ENCODE data around the gene MYCBP2.
"Not testable (repeated sequence)": the region's sequence is repeated elsewhere in the genome, so short reads cannot be mapped to it uniquely, and the experiment has no call there.

MYCBP2 gene, protein sequence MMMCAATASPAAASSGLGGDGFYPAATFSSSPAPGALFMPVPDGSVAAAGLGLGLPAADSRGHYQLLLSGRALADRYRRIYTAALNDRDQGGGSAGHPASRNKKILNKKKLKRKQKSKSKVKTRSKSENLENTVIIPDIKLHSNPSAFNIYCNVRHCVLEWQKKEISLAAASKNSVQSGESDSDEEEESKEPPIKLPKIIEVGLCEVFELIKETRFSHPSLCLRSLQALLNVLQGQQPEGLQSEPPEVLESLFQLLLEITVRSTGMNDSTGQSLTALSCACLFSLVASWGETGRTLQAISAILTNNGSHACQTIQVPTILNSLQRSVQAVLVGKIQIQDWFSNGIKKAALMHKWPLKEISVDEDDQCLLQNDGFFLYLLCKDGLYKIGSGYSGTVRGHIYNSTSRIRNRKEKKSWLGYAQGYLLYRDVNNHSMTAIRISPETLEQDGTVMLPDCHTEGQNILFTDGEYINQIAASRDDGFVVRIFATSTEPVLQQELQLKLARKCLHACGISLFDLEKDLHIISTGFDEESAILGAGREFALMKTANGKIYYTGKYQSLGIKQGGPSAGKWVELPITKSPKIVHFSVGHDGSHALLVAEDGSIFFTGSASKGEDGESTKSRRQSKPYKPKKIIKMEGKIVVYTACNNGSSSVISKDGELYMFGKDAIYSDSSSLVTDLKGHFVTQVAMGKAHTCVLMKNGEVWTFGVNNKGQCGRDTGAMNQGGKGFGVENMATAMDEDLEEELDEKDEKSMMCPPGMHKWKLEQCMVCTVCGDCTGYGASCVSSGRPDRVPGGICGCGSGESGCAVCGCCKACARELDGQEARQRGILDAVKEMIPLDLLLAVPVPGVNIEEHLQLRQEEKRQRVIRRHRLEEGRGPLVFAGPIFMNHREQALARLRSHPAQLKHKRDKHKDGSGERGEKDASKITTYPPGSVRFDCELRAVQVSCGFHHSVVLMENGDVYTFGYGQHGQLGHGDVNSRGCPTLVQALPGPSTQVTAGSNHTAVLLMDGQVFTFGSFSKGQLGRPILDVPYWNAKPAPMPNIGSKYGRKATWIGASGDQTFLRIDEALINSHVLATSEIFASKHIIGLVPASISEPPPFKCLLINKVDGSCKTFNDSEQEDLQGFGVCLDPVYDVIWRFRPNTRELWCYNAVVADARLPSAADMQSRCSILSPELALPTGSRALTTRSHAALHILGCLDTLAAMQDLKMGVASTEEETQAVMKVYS (N-terminal part only)

DNA sequence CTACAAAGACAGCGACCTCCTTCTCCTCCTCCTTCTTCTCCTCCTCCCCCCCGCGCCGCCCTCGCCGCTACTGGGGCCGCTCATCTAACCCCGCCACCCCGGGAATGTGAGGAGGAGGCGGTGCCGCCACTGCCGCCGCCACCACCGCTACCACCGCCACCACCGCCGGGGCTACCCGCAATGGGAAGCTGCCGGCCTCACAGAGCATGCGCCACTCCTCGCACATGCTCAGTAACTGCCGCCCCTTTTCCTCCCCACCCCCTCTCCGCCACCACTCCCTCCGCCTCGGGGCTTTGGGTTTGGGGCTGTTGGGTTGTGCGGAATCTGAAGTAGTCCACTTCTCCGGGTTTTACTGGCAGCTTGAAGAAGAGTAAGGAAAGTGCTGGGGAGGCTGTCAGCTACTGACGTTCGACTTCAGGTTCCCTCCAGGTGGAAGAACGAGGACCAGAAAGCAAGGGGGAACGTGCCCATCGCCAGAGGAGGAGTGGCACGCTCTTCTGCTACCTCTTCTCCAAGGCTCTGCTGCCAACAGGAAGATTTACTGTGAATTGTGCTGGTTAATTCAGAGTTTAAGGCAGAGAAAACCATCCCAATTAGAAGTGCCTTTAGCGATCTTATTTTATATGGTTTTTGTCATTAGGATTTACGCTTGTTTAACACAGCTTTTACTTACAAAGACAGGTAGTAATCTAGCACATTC, at the start of gene MYCBP2:
Gene MYCBP2, minus strand, starts transcription at position 190 of the 700 bp plus-strand sequence. CDS start 319 bp downstream, outside the sequence.
- DNase-seq: peak; percentile 98

DNA sequence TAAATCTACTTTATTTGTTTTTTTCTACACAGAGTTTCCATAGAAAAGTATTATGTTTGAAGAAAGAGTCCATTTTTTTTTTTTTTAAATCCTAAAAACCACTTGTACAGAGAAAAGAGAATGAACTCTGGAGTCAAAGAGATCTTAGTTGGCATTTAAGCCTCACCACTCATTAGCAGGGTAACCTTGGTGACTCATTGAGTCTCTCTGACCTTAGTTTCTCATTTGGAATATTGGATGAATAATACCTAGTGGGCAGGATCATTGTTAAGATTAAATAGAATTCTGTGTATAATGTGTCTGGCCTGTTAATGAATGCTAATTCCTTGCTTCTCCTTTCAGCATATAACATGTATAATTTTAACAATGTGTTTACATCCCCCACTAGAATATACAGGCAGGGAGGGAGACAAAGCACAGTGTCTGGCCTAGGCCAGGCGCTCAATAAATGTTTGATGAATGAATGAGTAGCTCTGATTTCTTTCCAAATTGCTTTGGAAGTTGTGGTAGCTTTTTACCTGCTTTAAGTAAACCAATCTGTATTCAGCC, 48.7 kb upstream of the MYCBP2 start:
- DNase-seq: no peak

DNA sequence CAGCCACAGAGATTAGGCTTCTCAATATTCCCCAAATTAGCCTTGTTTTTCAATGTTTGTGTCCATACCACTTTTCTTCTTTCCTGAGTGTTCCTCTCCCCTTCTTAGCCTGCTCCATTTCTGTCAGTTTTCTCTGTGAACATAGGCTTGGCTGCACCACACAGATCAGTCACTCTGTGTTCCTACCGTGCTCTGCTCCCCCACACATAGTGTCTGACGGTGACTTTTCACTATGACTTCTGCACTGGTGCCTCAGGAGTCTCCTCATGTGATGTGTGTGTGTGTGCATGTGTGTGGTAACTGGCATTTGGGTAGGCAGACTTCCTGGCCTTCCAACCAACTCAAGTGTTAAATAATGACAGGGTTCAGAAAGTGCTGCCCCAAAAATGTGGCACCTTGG, 47.9 kb upstream of the MYCBP2 start:
- DNase-seq: no peak

DNA sequence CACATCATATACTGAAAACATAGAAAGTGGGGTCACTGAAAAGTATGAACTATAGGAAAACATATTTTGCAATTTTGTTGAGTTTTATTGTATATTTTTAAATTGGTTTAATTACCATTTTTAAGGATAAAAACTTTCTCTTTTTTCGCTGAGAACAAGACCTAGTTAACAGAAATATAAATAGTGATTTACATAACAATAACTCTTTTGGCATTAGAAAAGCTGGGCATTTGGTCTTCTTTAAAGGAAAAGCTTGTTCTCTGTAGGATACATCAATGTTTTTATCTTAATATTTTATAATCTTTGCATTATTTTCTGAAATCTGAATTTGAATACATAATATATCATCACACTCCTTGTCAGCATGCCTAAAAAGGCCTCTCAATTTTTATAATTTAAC, 47.4 kb upstream of the MYCBP2 start:
- DNase-seq: no peak

DNA sequence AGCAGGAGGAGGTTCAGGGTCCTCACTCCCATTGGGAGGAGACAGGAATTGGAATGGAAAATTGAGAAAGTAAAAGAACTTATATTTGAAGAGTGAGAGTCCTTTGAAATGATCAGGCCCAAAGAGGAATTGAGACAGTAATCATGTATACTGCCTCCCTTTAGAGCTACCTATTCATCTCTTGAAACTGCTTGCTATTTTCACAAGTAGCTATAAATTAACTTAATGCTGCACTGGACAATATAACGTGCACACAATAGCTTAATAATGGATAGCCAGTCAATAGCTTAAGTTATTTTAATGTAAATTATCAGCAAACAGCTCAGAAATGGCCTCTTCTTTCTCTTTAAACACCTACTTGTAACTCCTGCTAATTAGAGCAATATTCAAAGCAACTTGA, 46.6 kb upstream of the MYCBP2 start:
- no peak for DNase-seq

DNA sequence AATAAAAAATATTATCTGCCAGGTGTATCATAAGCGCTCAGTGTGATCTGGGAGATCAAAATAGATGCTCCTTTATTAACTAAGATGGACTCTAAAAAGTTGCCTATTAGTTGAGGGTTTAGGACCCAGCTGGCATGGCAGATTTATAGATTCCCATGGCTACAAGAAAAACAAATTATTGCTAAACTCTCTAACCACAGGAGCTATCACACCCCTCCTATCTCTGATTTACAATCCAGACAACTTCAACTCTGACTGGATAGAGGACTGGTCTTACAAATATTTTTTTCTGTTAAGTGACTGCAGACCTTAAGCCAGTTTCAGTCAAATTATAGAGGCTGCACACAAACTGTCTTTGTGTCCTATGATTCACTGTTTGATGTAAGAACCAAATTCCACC, 45.4 kb upstream of the MYCBP2 start:
- DNase-seq: no peak

DNA sequence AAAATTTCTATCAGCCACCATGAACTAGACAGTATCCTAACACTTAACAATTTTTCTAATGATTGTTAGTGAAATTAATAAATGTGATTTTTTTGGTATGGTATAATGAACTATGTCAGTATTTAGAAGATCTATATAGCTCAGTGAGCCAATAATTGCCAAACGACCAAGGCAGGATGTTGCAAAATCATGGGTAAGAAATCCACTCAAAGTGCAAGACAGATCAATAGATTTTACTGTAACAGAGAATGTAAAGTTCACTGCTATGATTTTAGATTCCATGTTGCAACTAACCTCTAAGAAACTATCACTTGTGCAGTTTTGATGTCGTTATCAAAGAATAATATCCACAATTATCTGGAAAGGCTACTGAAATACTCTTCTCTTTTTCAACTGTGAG, 44.0 kb upstream of the MYCBP2 start:
- DNase-seq: no peak

DNA sequence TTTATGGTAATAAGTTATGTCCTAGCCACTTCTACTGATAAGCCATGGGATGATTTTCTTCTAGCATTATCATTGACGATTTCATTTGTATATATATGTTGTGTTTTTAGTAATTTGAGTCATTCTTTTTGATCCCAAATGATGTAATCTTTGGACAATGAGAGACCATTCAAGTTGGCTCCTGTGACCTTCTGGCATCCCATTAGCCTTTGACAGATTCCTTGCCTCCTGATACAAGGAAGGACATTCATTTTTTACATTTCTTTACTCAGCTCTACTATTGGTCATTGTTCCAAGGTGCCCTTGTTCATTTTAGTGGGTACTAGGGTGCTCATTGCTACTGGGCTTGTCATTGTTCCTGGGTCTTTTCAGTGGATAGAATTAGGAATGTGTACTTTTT, 35.3 kb upstream of the MYCBP2 start:
- DNase-seq: no peak

DNA sequence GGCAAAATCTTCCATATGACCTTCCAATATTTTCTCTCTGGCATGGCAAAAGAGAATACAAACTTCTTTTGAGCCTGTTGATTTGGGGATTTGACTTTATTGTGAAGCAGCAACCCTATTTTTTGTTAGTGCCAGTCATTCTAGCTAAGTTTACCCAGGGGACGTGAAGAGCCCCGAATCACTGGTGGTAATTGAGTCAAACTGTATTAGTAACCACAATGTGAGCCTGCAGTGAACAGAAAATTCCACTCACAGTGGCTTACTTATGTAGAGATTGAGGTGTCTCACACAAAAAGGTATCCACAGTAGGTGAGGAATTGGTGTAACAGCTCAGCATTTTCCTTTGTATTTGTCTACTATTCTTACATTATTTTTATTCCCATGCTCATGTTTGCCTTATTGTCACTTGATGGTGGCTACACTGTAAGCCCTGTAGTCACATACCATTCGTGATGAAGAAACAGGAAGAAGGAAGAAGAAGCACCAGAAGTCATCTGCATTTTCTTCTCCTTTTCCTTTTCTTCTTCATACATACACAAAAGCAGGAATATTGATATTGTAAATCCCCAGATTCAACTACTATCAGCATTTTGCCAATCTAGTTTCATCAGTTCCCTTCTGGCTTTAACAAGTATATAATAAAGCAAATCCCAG, 33.3 kb upstream of the MYCBP2 start:
- no peak for DNase-seq

DNA sequence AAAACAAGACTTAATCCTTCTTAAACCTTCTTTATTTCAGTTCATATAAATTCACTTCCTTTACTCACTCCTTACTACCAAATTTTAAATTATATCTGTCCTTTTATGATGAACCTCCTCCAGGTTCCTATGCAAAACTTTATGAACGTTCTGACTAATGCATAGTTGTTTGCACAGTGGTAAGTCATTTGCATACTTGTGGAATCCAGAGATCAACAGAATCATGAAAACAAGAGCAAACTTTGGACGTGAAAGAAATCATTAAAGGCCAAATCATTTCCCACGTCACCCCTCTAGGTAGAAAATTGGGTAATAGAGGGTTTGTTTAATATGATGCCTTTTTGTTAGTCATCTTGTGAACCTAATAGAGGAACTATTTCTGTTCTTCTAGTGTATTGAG, 32.3 kb upstream of the MYCBP2 start:
- no peak for DNase-seq

DNA sequence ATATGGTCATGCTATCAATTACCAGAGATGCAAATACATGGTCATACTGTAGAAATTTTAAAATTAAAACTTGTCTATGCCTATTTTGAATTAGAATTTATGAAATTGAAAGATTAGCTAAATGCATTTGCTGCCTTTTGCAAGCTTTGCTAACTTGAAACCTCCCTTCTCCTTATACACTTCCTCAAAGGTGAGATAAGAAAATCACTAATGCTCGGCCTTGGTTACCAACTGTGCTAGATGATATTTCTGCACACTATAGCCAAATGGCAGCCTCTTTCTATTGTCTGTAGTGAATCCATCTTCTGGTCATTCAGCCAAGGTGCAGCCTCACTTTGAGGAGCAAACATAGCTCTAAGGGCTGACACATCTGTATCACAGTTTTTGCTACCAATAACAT, 31.1 kb upstream of the MYCBP2 start:
- no peak for DNase-seq

DNA sequence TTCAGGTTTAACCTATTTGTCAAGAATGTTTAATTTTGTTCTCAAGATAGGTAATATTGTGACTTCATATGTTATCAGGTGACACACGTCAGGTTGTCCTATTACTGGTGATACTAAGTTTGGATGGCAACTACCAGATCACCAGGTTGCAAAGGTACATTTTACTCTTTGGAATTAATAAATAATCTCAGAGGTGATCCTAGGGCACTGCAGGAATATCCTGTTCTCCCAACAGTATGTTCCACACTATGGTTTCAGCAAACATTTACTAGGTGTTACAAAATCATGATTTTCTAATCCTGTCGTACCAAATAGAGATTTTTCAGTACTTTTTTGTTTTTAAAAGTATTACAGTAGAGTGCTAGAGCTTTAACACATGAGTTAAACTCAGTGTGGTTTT, 29.3 kb upstream of the MYCBP2 start:
- DNase-seq: no peak

DNA sequence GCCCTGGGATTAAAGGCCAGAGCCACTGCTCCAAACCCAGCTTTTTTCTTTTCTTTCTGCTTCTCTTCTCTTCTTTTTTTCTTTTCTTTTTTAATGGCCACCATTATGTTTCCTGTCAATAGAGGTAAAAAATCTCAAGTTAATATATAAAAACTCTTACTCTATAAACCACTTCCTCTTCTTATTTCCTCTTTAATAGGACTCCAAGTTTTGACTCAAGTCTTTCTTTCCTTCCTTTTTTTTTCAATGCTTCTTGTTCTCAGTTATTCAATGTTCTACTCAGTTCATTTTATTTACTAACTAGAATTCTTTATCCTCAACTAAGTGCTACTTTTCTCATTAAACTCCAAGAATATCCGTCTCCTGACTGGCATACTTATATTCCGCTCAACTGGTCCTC, 27.1 kb upstream of the MYCBP2 start:
- DNase-seq: peak; percentile 55

DNA sequence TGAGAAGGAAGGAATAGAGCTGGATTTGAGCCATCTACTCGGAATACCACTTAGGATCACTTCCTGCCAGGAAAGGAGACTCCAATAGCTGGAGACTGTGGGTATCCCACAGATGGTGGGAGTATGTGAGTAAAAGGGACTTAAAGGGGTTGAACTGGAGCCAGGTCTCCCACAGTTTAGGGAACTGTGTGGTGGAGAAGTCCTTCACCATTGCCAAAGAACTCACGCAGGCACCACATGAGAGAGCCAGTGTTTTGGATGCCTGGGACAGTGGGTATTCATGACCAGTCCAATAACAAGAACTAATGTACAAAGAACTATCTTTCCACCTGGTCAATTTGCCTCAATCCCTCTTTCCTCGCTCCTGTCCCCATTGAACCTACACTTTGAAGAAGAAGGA, 24.4 kb upstream of the MYCBP2 start:
- DNase-seq: no peak

DNA sequence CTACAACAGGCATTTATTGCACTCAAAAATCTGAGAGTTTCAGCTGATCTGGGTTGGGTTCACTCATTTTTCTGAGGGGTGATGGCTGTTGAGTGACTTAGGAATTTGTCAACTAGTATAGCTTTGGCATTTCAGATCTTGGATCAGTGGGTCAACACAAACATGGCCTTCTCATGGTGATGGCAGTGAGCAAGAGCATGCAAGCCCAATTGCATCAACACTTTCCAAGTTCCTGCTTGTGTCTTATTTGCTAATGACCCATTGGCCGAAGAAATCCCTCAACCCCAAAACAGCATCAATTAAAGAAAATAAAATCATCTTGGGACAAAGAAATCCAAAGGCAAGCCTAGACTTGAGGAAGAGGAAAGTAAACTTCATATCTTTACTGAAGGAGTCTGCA, 23.9 kb upstream of the MYCBP2 start:
- no peak for DNase-seq

DNA sequence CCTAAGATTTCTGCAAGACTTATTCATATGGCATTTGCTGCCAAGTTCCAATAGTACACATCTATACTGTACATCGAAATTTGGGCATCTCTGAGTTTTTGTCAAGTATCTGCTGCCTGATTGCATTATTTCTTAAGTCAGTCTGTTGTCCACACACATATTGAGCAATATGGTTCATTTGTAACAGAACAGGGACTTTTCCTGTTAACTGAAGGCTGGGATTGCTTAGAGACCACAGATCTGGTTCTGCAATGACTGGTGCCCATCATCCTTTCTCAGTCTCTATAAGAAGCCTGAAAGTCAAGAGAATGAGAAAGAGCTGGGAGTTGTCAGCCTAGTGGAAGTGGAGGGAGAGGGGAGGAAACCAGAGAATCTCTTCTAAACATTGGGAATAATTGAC, 22.5 kb upstream of the MYCBP2 start:
- no peak for DNase-seq

DNA sequence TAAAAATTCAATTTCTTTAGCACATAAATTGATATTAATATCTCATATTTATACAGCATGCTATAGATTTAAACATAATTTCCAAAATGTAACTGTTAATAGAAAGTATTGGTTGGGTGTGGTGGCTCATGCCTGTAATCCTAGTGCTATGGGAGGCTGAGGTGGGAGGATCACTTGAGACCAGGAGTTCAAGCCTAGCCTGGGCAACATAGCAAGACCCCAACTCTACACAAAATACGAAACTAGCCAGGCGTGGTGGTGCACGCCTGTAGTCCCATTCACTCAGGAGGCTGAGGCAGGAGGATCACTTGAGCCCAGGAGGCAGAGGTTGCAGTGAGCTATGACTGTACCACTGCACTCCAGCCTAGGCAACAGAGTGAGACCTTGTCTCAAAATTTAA, 20.5 kb upstream of the MYCBP2 start:
- not testable (repeated sequence) for DNase-seq

DNA sequence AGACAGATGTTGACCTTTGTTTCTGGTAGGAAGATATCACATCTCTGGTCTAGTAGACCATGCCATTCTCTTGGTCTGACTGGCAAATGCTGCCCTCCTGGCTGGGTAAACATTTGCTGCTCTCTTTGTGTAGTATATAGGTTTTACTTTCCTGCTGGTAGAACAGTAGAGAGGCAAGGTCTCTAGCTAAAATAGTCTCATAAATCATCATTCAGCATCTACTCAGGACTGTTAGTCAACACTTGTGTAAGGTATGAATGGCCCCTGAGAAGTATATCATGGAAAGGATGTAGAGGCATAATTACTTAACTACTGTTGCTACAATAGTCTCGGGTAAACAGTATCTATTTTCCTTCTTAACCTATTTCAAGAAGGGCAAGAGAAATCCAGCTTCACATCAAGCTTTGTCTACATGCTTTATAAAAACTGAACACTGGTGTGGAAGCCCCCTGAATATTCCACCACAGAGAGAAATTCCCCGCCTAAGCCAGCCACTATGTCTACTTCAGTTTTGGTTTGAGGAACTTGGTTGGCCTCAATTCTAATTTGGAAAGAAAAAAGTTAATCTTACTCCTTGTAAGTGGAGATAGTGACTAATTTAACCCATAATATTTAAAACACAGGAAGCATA, 18.4 kb upstream of the MYCBP2 start:
- DNase-seq: no peak

DNA sequence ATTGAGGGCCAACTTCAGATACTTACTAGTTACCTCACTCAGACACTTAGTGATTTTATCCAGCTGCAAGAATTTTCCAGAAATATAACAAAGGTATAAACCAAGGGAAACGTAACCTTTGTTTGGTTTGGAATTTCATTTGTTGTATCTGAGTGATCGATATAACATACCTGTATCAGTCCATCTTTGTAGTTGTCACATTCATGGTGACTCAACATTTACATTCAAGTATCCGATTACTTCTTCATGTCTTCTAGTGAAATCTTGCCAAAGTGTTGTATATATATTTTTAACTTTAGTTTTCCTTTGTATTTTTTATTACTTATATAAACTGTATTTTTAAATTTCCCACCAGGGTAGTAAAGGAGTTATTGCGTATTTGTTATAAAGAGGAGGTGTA, 16.9 kb upstream of the MYCBP2 start:
- no peak for DNase-seq

DNA sequence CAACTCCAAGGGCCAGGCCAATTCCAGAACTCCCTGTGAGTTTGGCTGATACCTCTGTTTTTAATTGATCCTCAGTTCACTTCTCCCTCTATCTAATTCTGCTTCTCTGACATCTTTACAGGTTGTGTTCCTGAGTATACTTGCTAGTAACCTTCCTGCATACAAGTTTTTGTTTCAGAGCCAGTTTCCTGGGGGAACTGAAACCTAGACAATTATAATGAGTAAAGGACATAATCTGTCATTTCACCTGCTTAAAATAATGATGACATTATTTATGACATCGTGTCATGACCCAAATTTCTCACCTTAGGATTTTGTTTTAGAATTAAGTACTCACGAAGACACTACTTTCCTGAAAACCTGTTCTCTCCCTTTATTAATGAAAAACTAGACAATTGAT, 12.5 kb upstream of the MYCBP2 start:
- DNase-seq: no peak

DNA sequence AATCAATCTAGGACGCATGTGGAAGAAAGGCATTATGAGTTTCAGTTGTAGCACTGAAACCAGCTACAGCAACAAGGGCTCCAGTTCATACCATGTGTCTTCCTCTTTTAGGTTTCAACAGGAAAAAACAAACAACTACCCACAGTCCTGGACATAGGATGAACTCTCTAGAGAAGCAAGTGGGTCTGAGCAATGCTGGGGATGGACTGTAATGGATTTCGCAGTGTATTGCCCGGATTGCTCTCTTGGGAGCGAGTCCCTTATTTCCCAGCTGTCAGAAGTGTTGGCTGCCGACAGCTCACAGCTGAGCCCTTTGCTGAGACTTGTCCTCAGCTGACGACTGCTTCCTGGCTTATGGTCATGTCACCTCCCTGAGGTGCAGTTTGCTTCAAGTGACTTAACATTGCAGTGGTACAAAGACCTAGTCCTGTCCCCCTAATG, 12.1 kb upstream of the MYCBP2 start:
- no peak for DNase-seq

Data from GF-D8 (cell line).